Embryonic facial prominence (tissue), 1 donor: ENCODE data around the gene GGCX.
"Not testable (repeated sequence)": the region's sequence is repeated elsewhere in the genome, so short reads cannot be mapped to it uniquely, and the experiment has no call there.

Source experiments
- DNase-seq: peaks from one replicate; pipeline ENCODE4 v3.0.0-alpha.2; 2016; ENCODE audit errors: extremely low spot score

Gene GGCX

DNA sequence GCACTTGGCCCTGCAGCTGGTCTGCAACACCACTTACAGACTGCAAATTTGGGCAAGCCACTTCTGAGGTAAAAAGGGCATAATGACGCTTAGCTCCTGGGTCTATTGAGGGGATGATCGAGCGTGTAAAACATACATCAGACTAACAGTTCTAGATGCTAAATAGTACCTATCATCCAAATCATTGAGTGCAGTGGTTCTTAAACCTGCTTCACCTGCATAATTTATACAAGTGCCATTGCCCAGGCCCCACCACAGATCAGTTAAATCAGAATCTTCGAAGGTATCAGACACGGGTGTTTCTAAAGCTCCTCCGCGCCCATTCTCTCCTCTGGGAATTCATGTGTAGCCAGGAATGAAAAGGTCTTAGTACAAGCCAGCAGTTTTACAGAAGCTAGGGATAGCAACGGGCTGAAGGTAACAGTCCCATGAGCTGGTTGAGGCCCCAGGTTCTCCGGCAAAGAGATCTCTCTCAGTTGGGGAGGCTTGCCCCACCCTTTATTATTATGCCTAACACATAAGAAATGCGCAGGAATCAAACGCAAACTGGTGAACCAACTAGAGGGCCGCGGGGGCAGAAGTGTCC, 33.5 kb upstream of the GGCX start:
- DNase-seq: no peak

DNA sequence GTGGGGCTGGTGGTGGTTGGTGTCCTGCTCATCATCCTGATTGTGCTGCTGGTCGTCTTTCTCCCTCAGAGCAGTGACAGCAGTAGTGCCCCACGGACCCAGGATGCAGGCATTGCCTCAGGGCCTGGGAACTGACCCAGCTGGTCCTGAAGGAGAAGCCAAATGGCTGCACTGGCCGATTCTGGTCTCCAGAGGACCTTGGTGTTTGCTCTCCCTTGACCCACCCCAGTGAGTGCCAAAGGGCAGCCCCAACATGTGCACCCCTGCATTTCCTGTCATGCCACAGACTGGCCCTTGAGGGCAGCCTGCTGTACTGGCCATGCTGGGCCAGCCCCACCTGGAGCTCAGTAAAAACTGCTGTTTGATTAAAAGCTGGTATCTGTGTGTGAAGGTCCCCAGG, 31.7 kb upstream of the GGCX start:
- DNase-seq: no peak

GRCh38 chr2:85592299-85592698, 31.0 kb upstream of the GGCX start:
- not testable (repeated sequence) for DNase-seq

DNA sequence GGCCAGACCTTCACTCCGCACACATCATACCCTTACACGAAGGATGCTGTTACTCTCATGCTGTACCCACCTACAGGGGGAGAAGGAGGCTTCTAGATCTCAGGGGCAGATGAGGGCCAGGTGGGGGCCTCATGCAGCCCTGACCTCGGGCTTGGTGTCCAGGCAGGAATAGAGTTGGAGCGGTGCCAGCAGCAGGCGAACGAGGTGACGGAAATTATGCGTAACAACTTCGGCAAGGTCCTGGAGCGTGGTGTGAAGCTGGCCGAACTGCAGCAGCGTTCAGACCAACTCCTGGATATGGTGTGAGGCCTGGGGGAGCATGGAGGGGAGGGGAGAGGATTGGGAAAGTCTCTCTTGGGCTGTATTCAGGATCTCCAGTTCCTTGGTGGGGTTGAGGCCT, 30.3 kb upstream of the GGCX start:
- DNase-seq: no peak

- DNase-seq: no peak
Observed at GRCh38 chr2:85590950-85591349, 29.7 kb upstream of the GGCX start.

GRCh38 chr2:85589982-85590791, 28.9 kb upstream of the GGCX start:
- no peak for DNase-seq

- DNase-seq: no peak
Observed at GRCh38 chr2:85589181-85589580, 27.9 kb upstream of the GGCX start.

- DNase-seq: no peak
Observed at GRCh38 chr2:85588645-85589044, 27.4 kb upstream of the GGCX start.

GRCh38 chr2:85588236-85588635, 26.9 kb upstream of the GGCX start:
- no peak for DNase-seq

- DNase-seq: no peak
Observed at GRCh38 chr2:85585781-85586105, 24.4 kb upstream of the GGCX start.

DNA sequence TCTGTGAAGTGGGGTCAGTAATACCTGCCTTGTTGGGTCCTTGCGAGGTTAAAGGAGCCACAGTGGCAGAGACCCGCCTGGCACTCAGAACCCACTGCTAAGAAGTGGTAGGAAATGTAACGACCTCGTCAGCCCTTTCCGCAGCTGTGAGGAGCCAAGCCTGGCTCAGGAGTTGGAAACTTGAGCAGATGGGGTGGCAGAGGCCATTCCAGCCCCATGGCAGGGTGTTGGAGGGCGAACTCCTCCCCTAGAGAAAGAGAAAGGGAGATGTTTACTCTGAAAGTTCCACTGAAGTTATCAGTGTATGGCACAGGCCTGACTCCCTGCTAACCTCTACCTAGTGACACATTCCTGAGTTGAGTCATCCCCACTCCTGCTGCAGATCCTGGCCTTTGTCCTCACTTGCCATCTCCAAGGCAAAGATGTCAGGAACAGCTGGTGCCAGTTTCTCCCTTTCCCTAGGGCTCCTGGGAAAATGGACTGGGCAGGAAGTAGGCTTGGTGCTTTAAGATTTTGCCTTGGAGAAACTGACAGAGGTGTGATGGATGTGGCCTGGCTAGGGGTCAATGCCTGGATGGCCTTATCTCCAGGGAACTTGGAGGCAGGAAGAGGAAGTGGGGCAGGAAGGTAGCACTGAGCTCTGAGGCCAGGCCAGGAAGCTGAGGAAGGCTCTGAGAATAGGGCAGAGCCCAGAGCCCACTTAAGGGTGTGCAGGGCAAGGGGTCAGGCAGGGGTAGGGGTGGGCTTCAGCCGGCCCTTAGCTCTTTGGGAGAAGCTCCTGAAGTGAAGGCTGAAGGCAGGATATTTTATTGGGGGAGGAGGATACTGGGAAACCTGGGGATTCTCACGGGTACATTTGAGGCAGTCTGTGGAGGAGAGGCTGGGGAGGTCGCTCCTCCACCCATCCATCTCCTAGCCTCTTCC, 23.8 kb upstream of the GGCX start:
- no peak for DNase-seq

GRCh38 chr2:85584354-85584856, 23.1 kb upstream of the GGCX start, which contains the start of gene VAMP5:
Gene VAMP5 (plus strand): TSS chr2:85584431. CDS start chr2:85584491, 60 bp downstream.
- no peak for DNase-seq

DNA sequence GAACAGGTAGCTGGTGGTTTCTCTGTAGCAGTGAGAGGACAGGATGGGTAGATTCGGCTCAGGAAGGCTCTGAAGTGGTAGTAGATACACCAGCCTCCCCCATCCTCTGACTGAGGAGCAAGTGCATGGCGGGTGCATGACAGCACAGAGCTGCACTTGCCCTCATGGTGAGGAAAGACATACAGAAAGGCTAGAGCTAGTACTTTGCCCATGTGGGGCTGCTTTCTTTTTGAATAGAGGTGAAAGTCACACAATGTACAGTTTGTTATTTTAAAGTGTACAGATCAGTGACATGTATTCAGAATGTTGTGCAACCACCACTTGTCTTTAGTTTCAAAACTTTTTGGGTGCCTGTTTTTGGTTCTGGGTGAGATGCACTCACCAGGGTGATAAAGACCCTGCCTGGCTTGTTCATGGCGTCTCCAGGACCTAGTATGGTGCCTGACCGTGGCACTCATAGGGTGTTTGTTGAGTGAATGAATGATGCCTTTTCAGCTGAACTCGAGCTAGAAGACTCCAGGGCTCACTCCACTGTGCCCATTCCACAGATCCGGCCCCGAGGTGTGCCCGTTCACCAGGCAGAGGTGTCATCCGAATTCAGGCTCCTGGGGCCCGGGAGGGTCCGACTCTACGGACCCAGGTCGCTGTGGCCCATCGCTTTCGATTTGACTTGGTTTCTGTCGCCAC, 22.5 kb upstream of the GGCX start:
- no peak for DNase-seq

DNA sequence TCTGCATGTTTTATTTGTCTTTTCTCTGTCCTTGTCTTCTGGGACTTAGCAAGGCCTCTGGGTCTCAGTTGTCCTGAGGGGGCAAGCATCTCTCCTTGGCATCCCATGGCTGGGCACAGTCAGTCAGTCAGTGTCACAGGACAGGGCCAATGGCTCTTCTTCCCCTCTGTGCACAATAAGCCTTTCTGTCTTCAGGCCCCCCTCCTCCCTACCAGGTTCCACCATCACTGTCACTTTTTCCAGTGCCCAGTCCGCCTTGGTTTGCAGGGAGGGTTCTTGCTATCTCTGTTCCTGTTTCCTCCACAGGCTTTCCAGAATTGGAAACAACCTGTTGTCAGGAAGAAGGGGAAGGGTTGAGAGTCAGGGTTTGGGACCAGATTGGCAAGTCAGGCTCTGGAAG, 21.2 kb upstream of the GGCX start:
- DNase-seq: no peak

DNA sequence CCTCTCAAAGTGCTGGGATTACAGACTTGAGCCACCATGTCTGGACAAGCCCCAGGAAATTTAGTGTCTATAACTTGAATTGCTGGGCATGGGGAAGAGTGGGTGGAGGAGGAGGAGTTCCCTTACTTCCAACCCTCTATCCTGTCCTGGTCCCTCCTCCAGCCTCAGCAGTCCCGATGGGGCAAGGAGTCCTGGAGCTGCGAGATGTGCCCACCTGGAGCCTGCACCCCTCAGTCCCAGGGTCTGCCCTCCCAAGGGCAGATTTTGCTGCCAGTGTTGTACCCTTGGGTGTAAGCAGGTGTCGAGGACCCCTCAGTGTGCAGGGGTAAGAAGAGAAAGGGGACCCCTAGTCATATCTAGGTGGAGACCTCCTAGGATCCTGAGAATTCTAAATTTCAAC, 18.9 kb upstream of the GGCX start:
- DNase-seq: no peak

GRCh38 chr2:85579266-85579935, 18.1 kb upstream of the GGCX start:
- DNase-seq: no peak

DNA sequence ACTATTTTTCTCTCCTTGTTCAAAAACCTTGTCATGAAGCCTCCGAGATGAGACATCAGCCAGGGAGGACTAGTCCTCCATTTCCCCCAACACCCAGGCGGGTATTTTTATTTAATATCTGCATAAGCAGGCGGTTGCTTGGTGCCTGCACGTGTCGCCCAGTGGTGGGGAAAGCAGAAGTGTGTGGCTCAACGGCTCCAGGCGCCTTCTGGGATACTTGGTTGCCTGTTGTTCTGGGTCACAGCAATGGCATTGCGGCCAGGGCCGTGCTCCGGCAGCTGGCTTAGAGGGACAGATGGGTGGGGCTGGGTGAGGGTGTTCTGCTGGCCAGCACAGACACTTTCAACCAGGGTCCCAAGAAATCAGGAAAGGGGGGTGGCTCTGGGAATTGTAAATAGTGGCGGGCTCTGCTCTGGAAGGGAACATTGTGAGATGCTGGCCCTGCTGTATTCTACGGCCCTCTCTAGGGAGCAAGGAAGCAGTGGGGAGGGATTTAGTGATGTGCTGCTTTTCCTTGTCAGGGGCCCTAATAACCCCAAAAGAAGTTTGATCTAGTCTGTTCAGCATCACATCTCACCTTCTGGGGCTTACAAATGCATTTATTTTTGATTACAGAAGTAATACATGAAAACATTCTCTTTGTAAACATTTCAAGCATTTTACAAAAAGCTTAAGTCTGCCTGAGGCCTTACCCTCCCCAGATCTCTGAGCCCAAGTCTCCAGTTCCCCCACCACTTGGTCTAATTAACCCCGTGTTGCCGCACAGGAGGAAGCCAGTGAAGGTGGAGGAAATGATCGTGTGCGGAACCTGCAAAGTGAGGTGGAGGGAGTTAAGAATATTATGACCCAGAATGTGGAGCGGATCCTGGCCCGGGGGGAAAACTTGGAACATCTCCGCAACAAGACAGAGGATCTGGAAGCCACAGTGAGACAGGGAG, 17.2 kb upstream of the GGCX start:
- no peak for DNase-seq

GRCh38 chr2:85577386-85578242, 16.3 kb upstream of the GGCX start, which contains the start of gene VAMP8:
Gene VAMP8 (plus strand): TSS chr2:85577586. CDS start chr2:85577647, 61 bp downstream.
- DNase-seq: no peak

DNA sequence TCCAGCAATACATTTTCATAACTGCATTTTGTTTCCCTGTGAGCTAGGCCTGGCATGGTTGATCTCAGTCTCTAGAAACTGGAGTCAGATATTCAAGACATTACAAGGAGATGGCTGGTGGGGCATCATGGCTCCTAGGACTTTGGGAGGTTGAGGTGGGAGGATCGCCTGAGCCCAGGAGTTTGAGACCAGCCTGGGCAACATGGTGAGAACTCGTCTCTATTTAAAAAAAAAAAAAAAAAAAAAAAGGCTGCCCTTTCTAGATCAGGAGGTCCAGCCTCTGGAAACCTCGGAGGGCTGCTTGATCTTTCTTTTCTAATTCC, 15.7 kb upstream of the GGCX start:
- DNase-seq: no peak
